H1 (cell line): ENCODE measurements around the gene CYBB. TPM values are rescaled to one million over a fixed set of nuclear protein-coding genes. Genes with fewer than 3 reads are reported as not detected.

ENCODE experiments used
- CTCF ChIA-PET: fragments of 300-600 bp; sonication (Branson Sonifier 250); formaldehyde crosslinking; loops from one replicate; lab custom pipeline; 2021; ENCODE audit not compliant: partially characterized antibody; lab: Charles Lee
- POLR2A ChIA-PET: fragments of 300-600 bp; sonication (Branson Sonifier 250); formaldehyde crosslinking; loops from one replicate; lab custom pipeline; 2021; ENCODE audit warnings: inconsistent platforms; ENCODE audit not compliant: partially characterized antibody; lab: Charles Lee
- DNase-seq, 2 experiments: peaks; one replicate each; pipeline versions ENCODE4 v3.0.0 to v3.0.0-alpha.2; 2010 to 2022; ENCODE audit warnings: low spot score in 2 of 2, low read depth in 1 of 2, mixed read lengths in 1 of 2
- FAIRE-seq: peaks from 2 replicates; lab custom pipeline; 2011; peaks lifted over from hg19 to GRCh38; lab: Jason Lieb, UNC
- H2AFZ ChIP-seq: 2 replicates; pipeline ENCODE4 v1.8.1; 2012; ENCODE audit warnings: low read length, inconsistent platforms
- H2AK5ac ChIP-seq: 2 replicates; pipeline ENCODE4 v1.6.1; 2013; ENCODE audit warnings: low read depth, low read length
- H2BK120ac ChIP-seq: replicated peaks from 2 replicates; pipeline ENCODE3; 2013; ENCODE audit warnings: low read depth, low read length, inconsistent platforms
- H2BK12ac ChIP-seq: 2 replicates; pipeline ENCODE4 v1.6.1; 2013; ENCODE audit warnings: low read depth, low read length
- H2BK15ac ChIP-seq: 2 replicates; pipeline ENCODE4 v1.6.1; 2013; ENCODE audit warnings: low read length
- H2BK20ac ChIP-seq: 2 replicates; pipeline ENCODE4 v1.6.1; 2013; ENCODE audit warnings: low read length
- H2BK5ac ChIP-seq: 2 replicates; pipeline ENCODE4 v1.6.1; 2013; ENCODE audit warnings: low read depth, low read length
- H3K14ac ChIP-seq: 2 replicates; pipeline ENCODE4 v1.6.1; 2013; ENCODE audit warnings: inconsistent platforms; ENCODE audit not compliant: insufficient read length
- H3K18ac ChIP-seq: 2 replicates; pipeline ENCODE4 v1.6.1; 2013; ENCODE audit warnings: low read length; ENCODE audit errors: extremely low read depth
- H3K23ac ChIP-seq: 2 replicates; pipeline ENCODE4 v1.6.1; 2013; ENCODE audit warnings: inconsistent platforms; ENCODE audit not compliant: insufficient read length
- H3K23me2 ChIP-seq: 2 replicates; pipeline ENCODE4 v1.6.1; 2013; ENCODE audit warnings: low read depth, low read length
- H3K27ac ChIP-seq: 2 replicates; pipeline ENCODE4 v1.6.1; 2011; ENCODE audit warnings: low read depth, low read length, inconsistent platforms
- H3K27me3 ChIP-seq, 4 experiments: replicated peaks in 1 of 4; 1 replicate in 1 of 4; 2 replicates in 3 of 4; pipeline versions ENCODE4 v1.6.1 to v1.8.1; 2011 to 2013; ENCODE audit warnings: low read length in 3 of 4, mild to moderate bottlenecking in 3 of 4, inconsistent platforms in 2 of 4, mixed read lengths in 2 of 4, moderate library complexity in 1 of 4; ENCODE audit not compliant: control insufficient read depth in 3 of 4, insufficient read depth in 3 of 4; ENCODE audit errors: extremely low read depth in 1 of 4
- H3K36me3 ChIP-seq, 4 experiments: 2 replicates each; pipeline versions ENCODE4 v1.6.1 to v1.8.1; 2011 to 2013; ENCODE audit warnings: mild to moderate bottlenecking in 4 of 4, low read length in 3 of 4, moderate library complexity in 2 of 4, control low read depth in 1 of 4, inconsistent platforms in 1 of 4; ENCODE audit not compliant: insufficient read depth in 4 of 4, control insufficient read depth in 2 of 4
- H3K4ac ChIP-seq: replicated peaks from 2 replicates; pipeline ENCODE3; 2013; ENCODE audit warnings: low read length, low read depth, mixed read lengths, inconsistent platforms; ENCODE audit not compliant: insufficient read length
- H3K4me1 ChIP-seq, 4 experiments: replicated peaks in 1 of 4; 1 replicate in 1 of 4; 2 replicates in 3 of 4; pipeline versions ENCODE4 v1.6.1 to v1.8.1; 2011 to 2013; ENCODE audit warnings: low read length in 3 of 4, inconsistent platforms in 2 of 4, mixed read lengths in 1 of 4; ENCODE audit not compliant: insufficient read depth in 4 of 4, control insufficient read depth in 3 of 4
- H3K4me2 ChIP-seq, 2 experiments: 2 replicates each; pipeline versions ENCODE4 v1.6.1 to v1.8.1; 2011 to 2013; ENCODE audit warnings: low read depth in 2 of 2, low read length in 2 of 2, control low read depth in 1 of 2, inconsistent platforms in 1 of 2, mild to moderate bottlenecking in 1 of 2; ENCODE audit not compliant: insufficient read depth in 1 of 2
- H3K4me3 ChIP-seq, 4 experiments: fragments of 200-600, 300-600 bp in 1 of 4; sonication (generic), shearing (Covaris generic), sonication (Bioruptor Twin) in 1 of 4; 2 replicates each; pipeline versions ENCODE4 v1.5.1 to v1.8.1; 2011 to 2016; ENCODE audit warnings: low read length in 4 of 4, low read depth in 3 of 4, control low read depth in 2 of 4, inconsistent platforms in 2 of 4, mild to moderate bottlenecking in 2 of 4, mixed read lengths in 1 of 4, moderate library complexity in 1 of 4; ENCODE audit not compliant: insufficient read depth in 2 of 4; ENCODE audit errors: extremely low read depth in 1 of 4
- H3K56ac ChIP-seq: replicated peaks from 2 replicates; pipeline ENCODE3; 2013; ENCODE audit warnings: low read depth, mild to moderate bottlenecking, mixed read lengths, low read length, inconsistent platforms; ENCODE audit not compliant: insufficient read length
- H3K79me1 ChIP-seq: 2 replicates; pipeline ENCODE4 v1.6.1; 2013; ENCODE audit warnings: low read depth, low read length, control low read depth
- H3K79me2 ChIP-seq, 2 experiments: 2 replicates each; pipeline versions ENCODE4 v1.6.1 to v1.8.1; 2012 to 2013; ENCODE audit warnings: low read length in 2 of 2, mild to moderate bottlenecking in 2 of 2, inconsistent platforms in 1 of 2; ENCODE audit not compliant: insufficient read depth in 2 of 2, control insufficient read depth in 1 of 2
- H3K9ac ChIP-seq, 4 experiments: replicated peaks in 1 of 4; 1 replicate in 1 of 4; 2 replicates in 3 of 4; pipeline versions ENCODE4 v1.6.1 to v1.8.1; 2011 to 2013; ENCODE audit warnings: low read depth in 3 of 4, low read length in 3 of 4, control low read depth in 2 of 4, mild to moderate bottlenecking in 2 of 4, moderate library complexity in 2 of 4, inconsistent platforms in 1 of 4; ENCODE audit errors: extremely low read depth in 1 of 4
- H3K9me3 ChIP-seq, 2 experiments: 2 replicates each; pipeline versions ENCODE4 v1.6.1 to v1.8.1; 2012 to 2013; ENCODE audit warnings: mild to moderate bottlenecking in 2 of 2, moderate library complexity in 2 of 2, control low read depth in 1 of 2, inconsistent platforms in 1 of 2, low read depth in 1 of 2, low read length in 1 of 2, mixed read lengths in 1 of 2; ENCODE audit not compliant: insufficient read depth in 2 of 2
- H4K20me1 ChIP-seq, 2 experiments: replicated peaks in 1 of 2; 2 replicates each; pipeline versions ENCODE3 to v1.8.1; 2011 to 2013; ENCODE audit warnings: inconsistent platforms in 2 of 2, low read length in 2 of 2, mild to moderate bottlenecking in 1 of 2; ENCODE audit not compliant: insufficient read depth in 2 of 2, control insufficient read depth in 1 of 2
- H4K5ac ChIP-seq: 2 replicates; pipeline ENCODE4 v1.6.1; 2013; ENCODE audit warnings: low read length, low read depth, mixed read lengths, inconsistent platforms; ENCODE audit not compliant: insufficient read length
- H4K8ac ChIP-seq: 2 replicates; pipeline ENCODE4 v1.8.0; 2013; ENCODE audit warnings: mild to moderate bottlenecking, moderate library complexity, low read length, inconsistent platforms; ENCODE audit not compliant: insufficient read depth; ENCODE audit errors: extremely low read depth
- H4K91ac ChIP-seq: replicated peaks from 2 replicates; pipeline ENCODE3; 2013; ENCODE audit warnings: low read length, mixed read lengths, inconsistent platforms; ENCODE audit not compliant: insufficient read length
- ASH2L ChIP-seq: fragments of 200-600, 300-600 bp; sonication (generic); IDR thresholded peaks from one replicate; pipeline ENCODE4 v1.7.1; 2017; ENCODE audit warnings: low read length
- HDAC6 ChIP-seq: IDR thresholded peaks from one replicate; pipeline ENCODE4 v1.7.1; 2012; ENCODE audit warnings: low read depth, mild to moderate bottlenecking, inconsistent platforms, low read length, moderate library complexity
- RFX5 ChIP-seq: IDR thresholded peaks from 2 replicates; pipeline ENCODE4 v1.6.1; 2011; ENCODE audit warnings: low read depth, low read length, improper control_type of control experiment, borderline replicate concordance
- SAP30 ChIP-seq: fragments of 300-600 bp; sonication (generic); IDR thresholded peaks from 2 replicates; pipeline ENCODE4 v1.7.1; 2012; ENCODE audit warnings: low read length, moderate library complexity, mild to moderate bottlenecking, inconsistent platforms; ENCODE audit not compliant: insufficient read depth, insufficient replicate concordance
- SIN3A ChIP-seq, 2 experiments: IDR thresholded peaks in 1 of 2; conservative IDR thresholded peaks in 1 of 2; 2 replicates each; pipeline ENCODE4 v1.6.1; 2011 to 2012; ENCODE audit warnings: low read length in 2 of 2, improper control_type of control experiment in 1 of 2, low read depth in 1 of 2, mild to moderate bottlenecking in 1 of 2
- ZNF274 ChIP-seq: IDR thresholded peaks from 2 replicates; pipeline ENCODE4 v1.7.0; 2012; ENCODE audit warnings: low read length, borderline replicate concordance; ENCODE audit errors: extremely low read depth
- WGBS, 2 experiments: shearing (Covaris generic) in 1 of 2; methylation state at CpG; one replicate each; pipeline versions ENCODE4 v1.1.6 to v1.1.7; 2013 to 2015; ENCODE audit warnings: low lambda C conversion rate in 2 of 2, mixed read lengths in 2 of 2, inconsistent platforms in 1 of 2, low coverage in 1 of 2, missing lambda C conversion rate in 1 of 2; ENCODE audit not compliant: insufficient replicate concordance in 2 of 2, insufficient coverage in 1 of 2, insufficient read length in 1 of 2; ENCODE audit errors: extremely low coverage in 1 of 2, missing lambda C conversion rate in 1 of 2; 5-methylcytosine and 5-hydroxymethylcytosine counted together
- long read RNA-seq, 2 experiments: library from RNA in 1 of 2; library from capped mRNA in 1 of 2; stranded (forward); transcript quantifications; one replicate each; pipeline ENCODE4 v2.0.0, GENCODE V29; 2021; ENCODE audit warnings: inconsistent platforms in 1 of 2
- polyA minus RNA-seq, 3 experiments: library from RNA; depleted of rRNA, polyadenylated mRNA; stranded (reverse); fragments of >200 nt; gene quantifications; 1 replicate in 2 of 3; 2 replicates in 1 of 3; pipeline ENCODE4 v1.2.3, GENCODE V29; 2011
- polyA plus RNA-seq, 7 experiments: library from polyadenylated mRNA; depleted of rRNA in 3 of 7; stranded (reverse) in 5 of 7; unstranded in 2 of 7; fragments of >200 nt in 5 of 7; fragments of 200-250 nt in 2 of 7; gene quantifications; 1 replicate in 5 of 7; 2 replicates in 1 of 7; 4 replicates in 1 of 7; pipeline versions ENCODE4 v1.2.1 to v1.2.3, GENCODE V29; 2011 to 2013; ENCODE audit warnings: missing spikeins in 2 of 7, mixed read lengths in 2 of 7
- total RNA-seq: library from RNA; stranded (reverse); fragmentation: NEBNext Ultra II Directional; extraction: Animal tissue kit (Norgen Biotek cat#: 25700); gene quantifications from 2 replicates; pipeline ENCODE4 v1.2.1, GENCODE V29; 2021

Gene CYBB
- total RNA-seq = 0.08 and 0.09 TPM in 2 replicates
- polyA plus RNA-seq (2011; rRNA removed) = 0.03 TPM in 1 of 2 replicates, not detected in the other
- 0.05 TPM for polyA plus RNA-seq (2011; cell fraction: cytosol; rRNA removed)
- 0.09 TPM for polyA plus RNA-seq (2011; cell fraction: nucleus; rRNA removed)
- 0.15 to 0.16 TPM in 2 of 4 replicates, not detected in the others for polyA plus RNA-seq (2012, experiment 1 of 2)
- polyA plus RNA-seq (2012, experiment 2 of 2) = not detected
- 0.02 TPM for polyA plus RNA-seq (2013, experiment 1 of 2)
- polyA plus RNA-seq (2013, experiment 2 of 2) = not detected
- polyA minus RNA-seq (2011; rRNA and poly(A)+ RNA removed) = 0.79 TPM in 1 of 2 replicates, not detected in the other
- not detected for polyA minus RNA-seq (2011; cell fraction: cytosol; rRNA and poly(A)+ RNA removed)
- polyA minus RNA-seq (2011; cell fraction: nucleus; rRNA and poly(A)+ RNA removed) = 0.10 TPM
- long read RNA-seq, experiment 1 = 0 reads
- long read RNA-seq, experiment 2 = 0 reads

GRCh38 chrX:37779857-37780256 is at the start of gene CYBB:
CYBB (plus strand) TSS chrX:37780059; CDS start chrX:37780078, 19 bp downstream.
- Histone ChIP-seq H4K20me1 (no peaks in the 10 kb centered on the region), H3K9ac (no peak within 1 kb of the TSS), H3K18ac (no peak within 1 kb of the TSS), H4K8ac (no peak within 1 kb of the TSS), H3K4me3 (no peak within 1 kb of the TSS), H3K14ac (no peak within 1 kb of the TSS), H2AFZ (no peak within 1 kb of the TSS), H2BK12ac (no peak within 1 kb of the TSS), H2AK5ac (no peak within 1 kb of the TSS), H2BK120ac (no peak within 1 kb of the TSS), H4K91ac (no peak within 1 kb of the TSS), H4K5ac (no peak within 1 kb of the TSS), H3K56ac (no peak within 1 kb of the TSS), H3K27ac (no peak within 1 kb of the TSS), H2BK20ac (no peak within 1 kb of the TSS), H3K23ac (no peak within 1 kb of the TSS), H3K23me2 (no peaks in the 10 kb centered on the region), H2BK5ac (no peak within 1 kb of the TSS), H3K79me1 (no peaks in the 10 kb centered on the region), H3K4me1 (no peaks in the 10 kb centered on the region), H3K4me2 (no peak within 1 kb of the TSS), H3K79me2 (no peaks in the 10 kb centered on the region), H3K9me3 (no peaks in the 10 kb centered on the region), H2BK15ac (no peak within 1 kb of the TSS), H3K4ac (no peak within 1 kb of the TSS), H3K36me3 (no peaks in the 10 kb centered on the region), H3K27me3 (no peaks in the 10 kb centered on the region)
- 92% methylated on average over 2 of the region's 2 CpGs; no CpG with 5 or more reads in 1 of the 2 experiments for WGBS, 2 experiments
- DNase-seq (no peak), FAIRE-seq (no peak)
- ChIA-PET CTCF (interaction anchor here (0.6 kb wide), 1 partner anchor 24 kb away, joined by 3 read pairs; no protein-coding TSS in a partner anchor), POLR2A (no interaction called here)
- no peak for TF ChIP-seq HDAC6
- TF ChIP-seq ZNF274 = no peak
- TF ChIP-seq ASH2L = no peak
- no peak for TF ChIP-seq RFX5
- no peak for TF ChIP-seq SIN3A (conservative IDR thresholded peaks at IDR 0.05 in 1 of 2, IDR thresholded peaks at IDR 0.05 in 1 of 2; ENCODE audit: low read depth in 1 of 2, low read length in 2 of 2)
- TF ChIP-seq SAP30 = no peak
